HG02798 (cell line): ENCODE data around the gene NUP160.
A peak's percentile ranks its signal among the peaks of the same experiment; 100 is the strongest.
"Not testable (repeated sequence)": the region's sequence is repeated elsewhere in the genome, so short reads cannot be mapped to it uniquely, and the experiment has no call there.

Source experiments
- ATAC-seq: cut with Tn5 transposase; IDR thresholded peaks from one replicate; pipeline ENCODE4 v1.9.1; 2021; ENCODE audit warnings: mild to moderate bottlenecking; ENCODE audit not compliant: unreplicated experiment, poor library complexity

The NUP160 gene, protein sequence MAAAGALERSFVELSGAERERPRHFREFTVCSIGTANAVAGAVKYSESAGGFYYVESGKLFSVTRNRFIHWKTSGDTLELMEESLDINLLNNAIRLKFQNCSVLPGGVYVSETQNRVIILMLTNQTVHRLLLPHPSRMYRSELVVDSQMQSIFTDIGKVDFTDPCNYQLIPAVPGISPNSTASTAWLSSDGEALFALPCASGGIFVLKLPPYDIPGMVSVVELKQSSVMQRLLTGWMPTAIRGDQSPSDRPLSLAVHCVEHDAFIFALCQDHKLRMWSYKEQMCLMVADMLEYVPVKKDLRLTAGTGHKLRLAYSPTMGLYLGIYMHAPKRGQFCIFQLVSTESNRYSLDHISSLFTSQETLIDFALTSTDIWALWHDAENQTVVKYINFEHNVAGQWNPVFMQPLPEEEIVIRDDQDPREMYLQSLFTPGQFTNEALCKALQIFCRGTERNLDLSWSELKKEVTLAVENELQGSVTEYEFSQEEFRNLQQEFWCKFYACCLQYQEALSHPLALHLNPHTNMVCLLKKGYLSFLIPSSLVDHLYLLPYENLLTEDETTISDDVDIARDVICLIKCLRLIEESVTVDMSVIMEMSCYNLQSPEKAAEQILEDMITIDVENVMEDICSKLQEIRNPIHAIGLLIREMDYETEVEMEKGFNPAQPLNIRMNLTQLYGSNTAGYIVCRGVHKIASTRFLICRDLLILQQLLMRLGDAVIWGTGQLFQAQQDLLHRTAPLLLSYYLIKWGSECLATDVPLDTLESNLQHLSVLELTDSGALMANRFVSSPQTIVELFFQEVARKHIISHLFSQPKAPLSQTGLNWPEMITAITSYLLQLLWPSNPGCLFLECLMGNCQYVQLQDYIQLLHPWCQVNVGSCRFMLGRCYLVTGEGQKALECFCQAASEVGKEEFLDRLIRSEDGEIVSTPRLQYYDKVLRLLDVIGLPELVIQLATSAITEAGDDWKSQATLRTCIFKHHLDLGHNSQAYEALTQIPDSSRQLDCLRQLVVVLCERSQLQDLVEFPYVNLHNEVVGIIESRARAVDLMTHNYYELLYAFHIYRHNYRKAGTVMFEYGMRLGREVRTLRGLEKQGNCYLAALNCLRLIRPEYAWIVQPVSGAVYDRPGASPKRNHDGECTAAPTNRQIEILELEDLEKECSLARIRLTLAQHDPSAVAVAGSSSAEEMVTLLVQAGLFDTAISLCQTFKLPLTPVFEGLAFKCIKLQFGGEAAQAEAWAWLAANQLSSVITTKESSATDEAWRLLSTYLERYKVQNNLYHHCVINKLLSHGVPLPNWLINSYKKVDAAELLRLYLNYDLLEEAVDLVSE (N-terminal part only)

DNA sequence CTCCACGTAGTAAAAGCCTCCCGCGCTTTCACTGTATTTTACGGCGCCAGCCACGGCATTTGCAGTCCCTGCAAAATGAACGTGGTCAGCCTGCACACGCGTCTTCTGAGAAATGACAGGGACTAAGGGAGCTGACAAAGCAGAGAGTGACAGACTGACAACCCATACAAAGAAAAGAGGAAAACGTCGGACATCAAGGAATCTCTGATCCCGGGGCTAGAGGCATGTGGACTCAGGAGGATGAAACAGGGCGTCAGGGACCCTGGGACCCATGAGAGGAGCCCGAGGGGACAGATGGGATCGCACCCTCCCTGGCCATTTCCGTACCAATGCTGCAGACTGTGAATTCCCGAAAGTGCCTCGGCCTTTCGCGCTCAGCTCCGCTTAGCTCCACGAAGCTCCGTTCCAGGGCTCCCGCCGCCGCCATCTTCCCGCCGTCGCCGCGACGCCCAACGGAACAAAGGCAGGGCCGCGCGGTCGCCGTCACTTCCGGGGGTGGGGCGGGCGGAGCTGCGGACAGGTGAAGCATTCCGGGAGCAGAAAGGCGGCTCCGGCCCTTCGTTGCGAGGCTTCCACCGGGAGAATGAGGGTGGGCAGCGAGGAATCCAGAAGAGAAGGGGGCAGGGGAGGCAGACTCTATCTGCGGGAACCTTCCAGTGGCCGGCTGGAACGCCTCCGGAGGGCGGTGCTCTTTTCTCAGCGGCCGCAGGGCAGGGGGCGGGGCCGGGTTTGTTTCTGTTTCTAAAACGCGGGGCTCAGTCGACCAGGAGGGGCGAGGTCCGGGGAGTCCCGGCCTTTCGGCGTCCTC, at the start of gene NUP160:
TSS of gene NUP160 (minus strand) at position 459 of the 808 bp plus-strand sequence. CDS start at position 427, 32 bp downstream.
- ATAC-seq, result peak; percentile 86

- ATAC-seq, result no peak
These were observed 48.0 kb upstream of the NUP160 start for GRCh38 chr11:47896199-47896598.

GRCh38 chr11:47895035-47895434, 46.9 kb upstream of the NUP160 start:
- no peak for ATAC-seq

- ATAC-seq, result not testable (repeated sequence)
These were observed 44.6 kb upstream of the NUP160 start for GRCh38 chr11:47892546-47893276.

DNA sequence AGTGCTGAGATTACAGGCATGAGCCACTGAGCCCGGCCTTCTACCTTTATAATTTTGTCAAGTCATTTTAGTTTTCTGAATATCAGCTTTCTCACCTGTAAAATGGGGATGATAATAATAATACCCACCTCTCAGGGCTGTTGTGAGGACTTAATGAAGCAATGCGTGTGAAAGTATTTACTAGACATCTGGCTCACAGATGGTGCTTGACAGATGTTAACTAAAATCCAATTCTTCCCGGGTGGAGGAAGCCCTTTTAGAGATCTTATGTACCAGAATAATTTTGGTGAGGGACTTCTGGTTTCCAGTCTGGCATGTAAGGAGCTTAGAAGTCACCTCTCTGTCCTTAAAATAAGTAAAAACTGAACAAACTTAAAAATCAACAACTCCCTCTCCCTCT, 43.7 kb upstream of the NUP160 start:
- ATAC-seq, result no peak

- ATAC-seq, result no peak
These were observed 41.7 kb upstream of the NUP160 start for GRCh38 chr11:47889714-47890441.

DNA sequence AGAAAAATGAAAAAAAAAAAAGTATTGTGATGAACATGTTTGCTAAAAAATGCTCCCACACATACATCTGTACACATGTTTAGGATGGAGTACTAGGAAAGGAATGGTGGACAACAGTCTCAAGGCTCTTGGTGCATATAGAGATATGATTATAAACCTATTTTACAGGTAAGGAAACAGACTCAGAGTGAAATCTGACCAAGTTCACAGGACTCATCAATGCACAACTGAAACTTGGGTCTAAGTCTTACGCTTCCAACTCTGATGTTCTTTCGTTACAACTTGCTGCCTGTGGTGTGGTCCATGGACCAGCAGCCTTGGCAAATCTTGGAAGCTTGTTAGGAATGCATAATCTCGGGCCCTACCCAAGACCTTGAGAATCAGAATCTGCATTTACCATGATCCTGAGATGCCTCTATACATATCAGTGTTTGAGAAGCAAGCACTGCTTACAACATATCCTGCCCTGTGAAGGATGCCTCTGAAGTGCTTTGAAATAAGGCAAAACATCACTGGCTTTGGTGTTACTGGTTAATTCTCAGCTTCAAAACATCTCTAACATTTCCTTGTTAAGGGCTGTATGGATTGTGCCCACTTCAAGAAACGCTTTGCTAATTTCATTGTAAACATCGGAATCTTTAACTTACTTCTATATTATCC, 39.9 kb upstream of the NUP160 start:
- ATAC-seq, result no peak

DNA sequence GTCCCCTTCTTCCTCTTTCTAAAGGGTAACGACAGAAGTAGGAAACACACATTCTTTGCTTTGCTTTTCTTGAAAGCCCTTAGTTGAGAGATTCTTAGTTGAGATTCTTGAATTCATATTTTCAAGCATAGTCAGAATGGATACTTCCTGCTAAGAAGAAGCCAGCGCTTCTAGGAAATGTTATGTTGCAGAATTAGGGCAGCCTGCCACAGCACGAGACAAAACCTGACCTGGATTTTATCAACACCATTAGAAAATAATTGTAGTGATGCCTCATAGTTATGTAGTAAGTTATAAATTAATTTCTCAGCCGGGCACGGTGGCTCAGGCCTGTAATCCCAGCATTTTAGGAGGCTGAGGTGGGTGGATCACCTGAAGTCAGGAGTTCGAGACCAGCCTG, 37.9 kb upstream of the NUP160 start:
- no peak for ATAC-seq

- not testable (repeated sequence) for ATAC-seq
These were observed 34.3 kb upstream of the NUP160 start for GRCh38 chr11:47882437-47882836.

- ATAC-seq, result no peak
These were observed 33.0 kb upstream of the NUP160 start for GRCh38 chr11:47881145-47881544.

DNA sequence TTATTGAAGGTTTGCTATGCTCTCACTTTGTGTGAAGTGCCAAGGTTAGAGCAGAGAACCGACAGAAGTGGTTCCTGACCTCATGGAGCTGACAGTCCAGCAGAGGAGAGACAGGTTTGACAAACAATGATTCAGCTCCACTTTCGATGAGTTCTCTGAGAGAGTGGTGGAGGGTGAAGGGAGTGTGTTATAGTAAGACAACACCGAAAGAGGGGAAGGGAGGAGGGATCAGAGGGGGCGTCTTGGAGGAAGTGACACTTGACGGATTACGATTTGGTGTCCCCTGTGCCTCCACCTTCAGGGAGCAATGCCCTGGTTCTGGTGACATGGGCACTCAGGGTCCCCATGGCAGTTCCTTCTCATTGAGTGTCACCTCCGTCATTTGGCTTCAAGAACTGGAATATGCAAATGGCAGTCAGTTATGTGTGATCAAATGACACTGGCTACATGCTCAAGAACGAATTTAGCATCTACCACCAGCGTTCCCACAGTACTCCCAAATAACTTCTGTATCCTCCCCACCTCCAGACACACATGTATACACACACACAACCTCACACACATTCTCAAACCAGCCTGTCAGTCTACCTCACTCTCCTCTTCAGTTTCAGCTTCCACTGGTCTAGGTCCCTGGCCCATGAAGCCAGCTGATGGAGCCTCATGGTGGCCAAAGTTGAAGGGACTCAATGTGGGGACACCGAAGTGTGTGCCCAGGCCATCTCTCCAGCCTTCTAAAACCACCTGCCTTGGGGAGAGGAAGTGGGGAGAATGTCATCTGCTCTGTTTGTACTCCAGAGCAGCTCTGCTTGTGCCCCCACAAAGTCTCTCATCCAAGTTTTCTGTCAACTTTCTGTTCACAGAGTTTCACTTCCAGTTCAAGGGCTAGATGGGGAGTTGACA, 31.4 kb upstream of the NUP160 start:
- ATAC-seq, result no peak

GRCh38 chr11:47875858-47876257, 27.7 kb upstream of the NUP160 start:
- ATAC-seq, result not testable (repeated sequence)

DNA sequence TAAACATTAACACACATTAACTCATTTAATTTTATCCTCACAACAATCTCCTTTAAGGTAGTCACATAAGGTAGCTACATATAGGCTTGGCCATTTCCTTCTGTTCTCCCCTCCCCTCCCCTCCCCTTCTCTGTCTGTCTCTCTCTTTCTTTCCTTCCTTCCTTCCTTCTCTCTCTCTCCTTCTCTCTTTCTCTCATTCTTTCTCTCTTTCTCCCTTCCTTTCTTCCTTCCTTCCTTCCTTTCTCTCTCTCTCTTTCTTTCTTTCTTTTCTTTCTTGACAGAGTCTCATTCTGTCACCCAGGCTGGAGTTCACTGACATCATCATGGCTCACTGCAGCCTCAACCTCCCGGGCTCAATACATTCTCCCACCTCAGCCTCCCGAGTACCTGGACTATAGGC, 22.3 kb upstream of the NUP160 start:
- ATAC-seq, result no peak

- ATAC-seq, result no peak
These were observed 21.6 kb upstream of the NUP160 start for GRCh38 chr11:47869544-47870393.

DNA sequence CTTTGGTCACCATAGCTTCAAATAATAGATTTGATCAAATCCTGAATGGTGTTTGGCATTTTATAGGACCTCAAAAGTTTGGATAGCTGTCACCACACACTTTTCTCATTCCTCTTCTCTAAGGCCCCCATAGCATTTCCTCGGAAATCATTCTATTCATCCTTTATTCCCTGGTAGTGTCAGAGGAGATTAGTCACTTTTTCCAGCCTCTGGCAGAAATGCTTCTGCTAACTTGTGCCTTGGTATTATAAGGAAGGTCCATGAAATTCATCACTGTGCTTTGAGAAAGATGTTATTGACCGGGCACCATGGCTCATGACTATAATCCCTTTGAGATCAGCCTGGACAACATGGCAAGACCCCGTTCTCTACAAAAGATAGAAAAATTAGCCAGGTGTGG, 19.7 kb upstream of the NUP160 start:
- ATAC-seq, result no peak

GRCh38 chr11:47866892-47867291, 18.7 kb upstream of the NUP160 start:
- not testable (repeated sequence) for ATAC-seq
